HepG2 (cell line): ENCODE measurements around the gene PNPLA1. TPM values are rescaled to one million over a fixed set of nuclear protein-coding genes. Genes with fewer than 3 reads are reported as not detected.

Source experiments
- CHCHD3 ChIP-seq: sonication (generic); formaldehyde crosslinking; IDR thresholded peaks from 2 replicates; pipeline ENCODE4 v1.8.0; 2022; ENCODE audit warnings: mild to moderate bottlenecking, missing genetic modification reagents, moderate library complexity
- FLYWCH1 ChIP-seq: sonication (generic); formaldehyde crosslinking; IDR thresholded peaks from 2 replicates; pipeline ENCODE4 v1.8.1; 2023; ENCODE audit warnings: mild to moderate bottlenecking, missing genetic modification reagents
- IRF2 ChIP-seq: IDR thresholded peaks from 2 replicates; pipeline ENCODE4 v1.6.1; 2018; ENCODE audit warnings: missing genetic modification reagents, missing compliant biosample characterization
- MEIS1 ChIP-seq: sonication (generic); formaldehyde crosslinking; IDR thresholded peaks from 2 replicates; pipeline ENCODE4 v1.9.0; 2021; ENCODE audit warnings: mild to moderate bottlenecking, missing genetic modification reagents, moderate library complexity, borderline replicate concordance
- NR2F6 ChIP-seq, 2 experiments: IDR thresholded peaks; 2 replicates each; pipeline ENCODE4 v1.6.1; 2016; ENCODE audit warnings: antibody characterized with exemption in 1 of 2, mild to moderate bottlenecking in 1 of 2
- PTBP1 ChIP-seq: fragments of 200-400 bp; formaldehyde crosslinking; IDR thresholded peaks from 2 replicates; pipeline ENCODE4 v1.6.1; 2018; ENCODE audit warnings: low read length, low read depth; ENCODE audit not compliant: poor library complexity, severe bottlenecking
- RBFOX2 ChIP-seq: fragments of 200-400 bp; formaldehyde crosslinking; IDR thresholded peaks from 2 replicates; pipeline ENCODE4 v1.6.1; 2017; ENCODE audit warnings: low read depth, mild to moderate bottlenecking, low read length
- SAP130 ChIP-seq: IDR thresholded peaks from 2 replicates; pipeline ENCODE4 v1.6.1; 2016; ENCODE audit warnings: low read depth
- TEAD3 ChIP-seq: optimal IDR thresholded peaks from 2 replicates; pipeline ENCODE3; 2016; ENCODE audit warnings: borderline replicate concordance
- ZNF530 ChIP-seq: sonication (generic); formaldehyde crosslinking; IDR thresholded peaks from 2 replicates; pipeline ENCODE4 v1.5.0; 2020; ENCODE audit warnings: low read depth, mild to moderate bottlenecking, missing genetic modification reagents
- ZNF7 ChIP-seq: IDR thresholded peaks from 2 replicates; pipeline ENCODE4 v1.6.1; 2016; ENCODE audit warnings: missing biosample characterization, missing genetic modification reagents
- ZNF777 ChIP-seq: sonication (generic); formaldehyde crosslinking; IDR thresholded peaks from 2 replicates; pipeline ENCODE4 v1.4.0; 2020; ENCODE audit warnings: missing genetic modification reagents
- ZNF816 ChIP-seq: sonication (generic); formaldehyde crosslinking; IDR thresholded peaks from 2 replicates; pipeline ENCODE4 v1.8.0; 2022; ENCODE audit warnings: missing genetic modification reagents, mild to moderate bottlenecking, borderline replicate concordance
- ZSCAN12 ChIP-seq: sonication (generic); formaldehyde crosslinking; IDR thresholded peaks from 2 replicates; pipeline ENCODE4 v1.9.0; 2021; ENCODE audit warnings: mild to moderate bottlenecking, missing genetic modification reagents
- polyA plus RNA-seq, 8 experiments: library from polyadenylated mRNA; depleted of rRNA in 3 of 8; stranded (reverse) in 7 of 8; unstranded in 1 of 8; fragments of >200 nt; fragmentation: Illumina TruSeq in 4 of 8; extraction: Trizol in 4 of 8; gene quantifications; 2 replicates each; pipeline versions ENCODE4 v1.2.1 to v1.2.3, GENCODE V29; 2011 to 2016; ENCODE audit warnings: low read depth in 4 of 8, missing spikeins in 1 of 8, mixed read lengths in 1 of 8; ENCODE audit not compliant: insufficient read depth in 1 of 8
- total RNA-seq, 5 experiments: library from RNA; depleted of rRNA; stranded (reverse); fragments of >200 nt; fragmentation: Illumina TruSeq; extraction: Trizol; gene quantifications; 2 replicates each; pipeline ENCODE4 v1.2.3, GENCODE V29; 2016; ENCODE audit warnings: low read depth in 1 of 5
- TF ChIP-seq, protein P1 (sequence below), 2 experiments: fragments of 450-650 bp in 1 of 2; sonication (generic) in 1 of 2; formaldehyde crosslinking in 1 of 2; IDR thresholded peaks; 2 replicates each; pipeline versions ENCODE4 v1.6.1 to v1.8.0; 2016 to 2022; ENCODE audit warnings: antibody characterized with exemption in 1 of 2, mild to moderate bottlenecking in 1 of 2, missing genetic modification reagents in 1 of 2
- TF ChIP-seq, protein P2 (sequence below): sonication (generic); formaldehyde crosslinking; IDR thresholded peaks from 2 replicates; pipeline ENCODE4 v1.5.1; 2020; ENCODE audit warnings: mild to moderate bottlenecking, missing genetic modification reagents, moderate library complexity
- TF ChIP-seq, protein P3 (sequence below): sonication (generic); formaldehyde crosslinking; IDR thresholded peaks from 2 replicates; pipeline ENCODE4 v1.8.0; 2022; ENCODE audit warnings: mild to moderate bottlenecking, missing genetic modification reagents, moderate library complexity

Gene PNPLA1
- total and polyA plus RNA-seq, 2 of the 13 experiments (the other 11 are each of a cell fraction or from before 2014, with no cell fraction given), result not detected

DNA sequence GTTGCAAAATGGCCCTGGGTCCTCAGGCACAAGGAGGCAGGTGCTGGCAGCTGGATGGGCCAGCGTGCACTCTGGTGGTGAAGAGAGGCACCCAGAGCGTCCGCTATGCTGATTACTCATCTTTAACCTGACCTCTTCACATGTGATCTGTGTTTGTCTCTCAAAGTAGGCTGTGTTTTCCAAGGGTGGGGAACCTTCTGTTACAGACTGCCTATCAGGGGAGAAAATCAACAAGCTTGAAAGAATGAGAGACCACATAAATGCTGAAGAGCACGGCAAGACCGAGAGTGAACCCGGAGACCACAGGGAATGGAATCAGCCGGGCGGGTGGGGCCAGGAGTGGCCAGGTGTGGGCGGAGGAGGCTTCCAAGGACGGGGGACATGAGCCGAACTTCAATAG is 50.6 kb downstream of the PNPLA1 start (continued):
- TF ChIP-seq ZNF816, result no peak
- TF ChIP-seq CHCHD3 (CRISPR knock-in tag), result no peak
- peak; percentile 66 for TF ChIP-seq SAP130
- TF ChIP-seq, protein P1, sequence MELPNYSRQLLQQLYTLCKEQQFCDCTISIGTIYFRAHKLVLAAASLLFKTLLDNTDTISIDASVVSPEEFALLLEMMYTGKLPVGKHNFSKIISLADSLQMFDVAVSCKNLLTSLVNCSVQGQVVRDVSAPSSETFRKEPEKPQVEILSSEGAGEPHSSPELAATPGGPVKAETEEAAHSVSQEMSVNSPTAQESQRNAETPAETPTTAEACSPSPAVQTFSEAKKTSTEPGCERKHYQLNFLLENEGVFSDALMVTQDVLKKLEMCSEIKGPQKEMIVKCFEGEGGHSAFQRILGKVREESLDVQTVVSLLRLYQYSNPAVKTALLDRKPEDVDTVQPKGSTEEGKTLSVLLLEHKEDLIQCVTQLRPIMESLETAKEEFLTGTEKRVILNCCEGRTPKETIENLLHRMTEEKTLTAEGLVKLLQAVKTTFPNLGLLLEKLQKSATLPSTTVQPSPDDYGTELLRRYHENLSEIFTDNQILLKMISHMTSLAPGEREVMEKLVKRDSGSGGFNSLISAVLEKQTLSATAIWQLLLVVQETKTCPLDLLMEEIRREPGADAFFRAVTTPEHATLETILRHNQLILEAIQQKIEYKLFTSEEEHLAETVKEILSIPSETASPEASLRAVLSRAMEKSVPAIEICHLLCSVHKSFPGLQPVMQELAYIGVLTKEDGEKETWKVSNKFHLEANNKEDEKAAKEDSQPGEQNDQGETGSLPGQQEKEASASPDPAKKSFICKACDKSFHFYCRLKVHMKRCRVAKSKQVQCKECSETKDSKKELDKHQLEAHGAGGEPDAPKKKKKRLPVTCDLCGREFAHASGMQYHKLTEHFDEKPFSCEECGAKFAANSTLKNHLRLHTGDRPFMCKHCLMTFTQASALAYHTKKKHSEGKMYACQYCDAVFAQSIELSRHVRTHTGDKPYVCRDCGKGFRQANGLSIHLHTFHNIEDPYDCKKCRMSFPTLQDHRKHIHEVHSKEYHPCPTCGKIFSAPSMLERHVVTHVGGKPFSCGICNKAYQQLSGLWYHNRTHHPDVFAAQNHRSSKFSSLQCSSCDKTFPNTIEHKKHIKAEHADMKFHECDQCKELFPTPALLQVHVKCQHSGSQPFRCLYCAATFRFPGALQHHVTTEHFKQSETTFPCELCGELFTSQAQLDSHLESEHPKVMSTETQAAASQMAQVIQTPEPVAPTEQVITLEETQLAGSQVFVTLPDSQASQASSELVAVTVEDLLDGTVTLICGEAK (IDR thresholded peaks at IDR 0.05), result no peak
- TF ChIP-seq, protein P1 (CRISPR knock-in tag; IDR thresholded peaks at IDR 0.05), result no peak
- no peak for TF ChIP-seq IRF2 (CRISPR knock-in tag)
- no peak for TF ChIP-seq MEIS1 (CRISPR knock-in tag)
- TF ChIP-seq, protein P2, sequence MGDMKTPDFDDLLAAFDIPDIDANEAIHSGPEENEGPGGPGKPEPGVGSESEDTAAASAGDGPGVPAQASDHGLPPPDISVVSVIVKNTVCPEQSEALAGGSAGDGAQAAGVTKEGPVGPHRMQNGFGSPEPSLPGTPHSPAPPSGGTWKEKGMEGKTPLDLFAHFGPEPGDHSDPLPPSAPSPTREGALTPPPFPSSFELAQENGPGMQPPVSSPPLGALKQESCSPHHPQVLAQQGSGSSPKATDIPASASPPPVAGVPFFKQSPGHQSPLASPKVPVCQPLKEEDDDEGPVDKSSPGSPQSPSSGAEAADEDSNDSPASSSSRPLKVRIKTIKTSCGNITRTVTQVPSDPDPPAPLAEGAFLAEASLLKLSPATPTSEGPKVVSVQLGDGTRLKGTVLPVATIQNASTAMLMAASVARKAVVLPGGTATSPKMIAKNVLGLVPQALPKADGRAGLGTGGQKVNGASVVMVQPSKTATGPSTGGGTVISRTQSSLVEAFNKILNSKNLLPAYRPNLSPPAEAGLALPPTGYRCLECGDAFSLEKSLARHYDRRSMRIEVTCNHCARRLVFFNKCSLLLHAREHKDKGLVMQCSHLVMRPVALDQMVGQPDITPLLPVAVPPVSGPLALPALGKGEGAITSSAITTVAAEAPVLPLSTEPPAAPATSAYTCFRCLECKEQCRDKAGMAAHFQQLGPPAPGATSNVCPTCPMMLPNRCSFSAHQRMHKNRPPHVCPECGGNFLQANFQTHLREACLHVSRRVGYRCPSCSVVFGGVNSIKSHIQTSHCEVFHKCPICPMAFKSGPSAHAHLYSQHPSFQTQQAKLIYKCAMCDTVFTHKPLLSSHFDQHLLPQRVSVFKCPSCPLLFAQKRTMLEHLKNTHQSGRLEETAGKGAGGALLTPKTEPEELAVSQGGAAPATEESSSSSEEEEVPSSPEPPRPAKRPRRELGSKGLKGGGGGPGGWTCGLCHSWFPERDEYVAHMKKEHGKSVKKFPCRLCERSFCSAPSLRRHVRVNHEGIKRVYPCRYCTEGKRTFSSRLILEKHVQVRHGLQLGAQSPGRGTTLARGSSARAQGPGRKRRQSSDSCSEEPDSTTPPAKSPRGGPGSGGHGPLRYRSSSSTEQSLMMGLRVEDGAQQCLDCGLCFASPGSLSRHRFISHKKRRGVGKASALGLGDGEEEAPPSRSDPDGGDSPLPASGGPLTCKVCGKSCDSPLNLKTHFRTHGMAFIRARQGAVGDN (CRISPR knock-in tag), result peak; percentile 28
- no peak for TF ChIP-seq FLYWCH1 (CRISPR knock-in tag)
- TF ChIP-seq, protein P3, sequence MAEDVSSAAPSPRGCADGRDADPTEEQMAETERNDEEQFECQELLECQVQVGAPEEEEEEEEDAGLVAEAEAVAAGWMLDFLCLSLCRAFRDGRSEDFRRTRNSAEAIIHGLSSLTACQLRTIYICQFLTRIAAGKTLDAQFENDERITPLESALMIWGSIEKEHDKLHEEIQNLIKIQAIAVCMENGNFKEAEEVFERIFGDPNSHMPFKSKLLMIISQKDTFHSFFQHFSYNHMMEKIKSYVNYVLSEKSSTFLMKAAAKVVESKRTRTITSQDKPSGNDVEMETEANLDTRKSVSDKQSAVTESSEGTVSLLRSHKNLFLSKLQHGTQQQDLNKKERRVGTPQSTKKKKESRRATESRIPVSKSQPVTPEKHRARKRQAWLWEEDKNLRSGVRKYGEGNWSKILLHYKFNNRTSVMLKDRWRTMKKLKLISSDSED, result no peak
- TF ChIP-seq PTBP1, result no peak
- no peak for TF ChIP-seq ZNF530 (CRISPR knock-in tag)
- TF ChIP-seq RBFOX2, result no peak
- no peak for TF ChIP-seq ZNF7 (CRISPR knock-in tag)
- no peak for TF ChIP-seq ZNF777 (CRISPR knock-in tag)
- TF ChIP-seq NR2F6 (IDR thresholded peaks at IDR 0.05), result peak; percentile 58
- TF ChIP-seq NR2F6 (CRISPR knock-in tag; IDR thresholded peaks at IDR 0.05), result peak; percentile 66
- no peak for TF ChIP-seq TEAD3 (CRISPR knock-in tag)
- TF ChIP-seq ZSCAN12 (CRISPR knock-in tag), result no peak
